Ascending aorta (tissue), 2 donors: Measurements from ENCODE around the gene ZNF135. TPM values are rescaled to one million over a fixed set of nuclear protein-coding genes. Genes with fewer than 3 reads are reported as not detected.

Source experiments
- DNase-seq, 2 donors: peaks; one replicate each; pipeline ENCODE4 v3.0.0-alpha.2; 2019; ENCODE audit warnings: low spot score in 2 of 2
- H3K27ac ChIP-seq, 2 donors: fragments of 200-600 bp; sonication (generic); one replicate each; pipeline ENCODE4 v1.5.1; 2016 to 2017; ENCODE audit warnings: mild to moderate bottlenecking in 1 of 2
- H3K27me3 ChIP-seq: fragments of 200-600 bp; sonication (generic); one replicate; pipeline ENCODE4 v1.5.1; 2017
- H3K36me3 ChIP-seq, 2 donors: fragments of 200-600 bp; sonication (generic); one replicate each; pipeline ENCODE4 v1.5.1; 2016
- H3K4me1 ChIP-seq, 2 donors: fragments of 200-600 bp; sonication (generic); one replicate each; pipeline ENCODE4 v1.5.1; 2016 to 2017; ENCODE audit warnings: mild to moderate bottlenecking in 1 of 2
- H3K4me3 ChIP-seq, 2 donors: fragments of 200-600 bp; sonication (generic); one replicate each; pipeline ENCODE4 v1.5.1; 2016 to 2017; ENCODE audit warnings: mild to moderate bottlenecking in 1 of 2
- H3K9me3 ChIP-seq, 2 donors: fragments of 200-600 bp; sonication (generic); one replicate each; pipeline ENCODE4 v1.5.1; 2016
- CTCF ChIP-seq, 3 experiments: fragments of 200-600 bp in 2 of 3; fragments of 450-650 bp in 1 of 3; sonication (generic) in 2 of 3; IDR thresholded peaks; one replicate each; pipeline ENCODE4 v1.5.1; 2016 to 2019; ENCODE audit warnings: antibody characterized with exemption in 3 of 3, mild to moderate bottlenecking in 1 of 3, moderate library complexity in 1 of 3
- intact Hi-C: fragments of 100-400 bp; cut with DNase I; formaldehyde crosslinking; loops from one replicate; pipeline ENCODE4 v1.15.1; 2023
- total RNA-seq: library from RNA; depleted of rRNA; stranded (reverse); fragments of >200 nt; gene quantifications from one replicate; pipeline ENCODE4 v1.1.0, GENCODE V29; 2016

Gene ZNF135
- total RNA-seq, 1 donor from 2014 or later = 3.7 TPM

GRCh38 chr19:58034477-58034793, 24.6 kb upstream of the ZNF135 start:
- H3K4me3 ChIP-seq = peak overlapping the region; percentile 50 to 53
- no peak for TF ChIP-seq CTCF (IDR thresholded peaks at IDR 0.05)
- no peak for DNase-seq
- no peaks in the 10 kb centered on the region for H3K4me1 ChIP-seq
- intact Hi-C loops = no loop called here
- peaks cover 0 to 39% of the 10 kb centered on the region in 2 donors for H3K9me3 ChIP-seq
- peaks cover 5% of the 10 kb centered on the region for H3K27me3 ChIP-seq
- no peaks in the 10 kb centered on the region for H3K36me3 ChIP-seq
- H3K27ac ChIP-seq = no peak overlapping the region

- intact Hi-C loops = no loop called here
- DNase-seq = no peak
- Histone ChIP-seq H3K27me3 (peaks cover 5% of the 10 kb centered on the region), H3K27ac (no peak overlapping the region), H3K4me3 (no peak overlapping the region), H3K4me1 (no peaks in the 10 kb centered on the region), H3K9me3 (peaks cover 13 to 47% of the 10 kb centered on the region in 2 donors), H3K36me3 (no peaks in the 10 kb centered on the region)
- no peak for TF ChIP-seq CTCF (IDR thresholded peaks at IDR 0.05)
These were observed 23.2 kb upstream of the ZNF135 start for GRCh38 chr19:58035863-58036262.

- no peak overlapping the region for H3K27ac ChIP-seq
- intact Hi-C loops = no loop called here
- H3K4me3 ChIP-seq = no peak overlapping the region
These were observed 21.0 kb upstream of the ZNF135 start for GRCh38 chr19:58037927-58038687.

GRCh38 chr19:58038688-58039204, 20.3 kb upstream of the ZNF135 start:
- Histone ChIP-seq H3K27ac (no peak overlapping the region), H3K27me3 (peaks cover 5% of the 10 kb centered on the region), H3K36me3 (no peaks in the 10 kb centered on the region), H3K4me1 (no peaks in the 10 kb centered on the region), H3K4me3 (no peak overlapping the region), H3K9me3 (peaks cover 22 to 56% of the 10 kb centered on the region in 2 donors)
- intact Hi-C loops = no loop called here
- TF ChIP-seq CTCF (IDR thresholded peaks at IDR 0.05) = no peak
- DNase-seq = no peak

More at GRCh38 chr19:58037927-58038687, 21.0 kb upstream of the ZNF135 start:
- no peaks in the 10 kb centered on the region for H3K36me3 ChIP-seq
- DNase-seq = no peak
- no peak for TF ChIP-seq CTCF (IDR thresholded peaks at IDR 0.05)
- peaks cover 5% of the 10 kb centered on the region for H3K27me3 ChIP-seq
- peaks cover 22 to 54% of the 10 kb centered on the region in 2 donors for H3K9me3 ChIP-seq
- no peaks in the 10 kb centered on the region for H3K4me1 ChIP-seq

GRCh38 chr19:58040751-58041525, 18.1 kb upstream of the ZNF135 start:
- no peak overlapping the region for H3K27ac ChIP-seq
- intact Hi-C loops = no loop called here
- no peaks in the 10 kb centered on the region for H3K36me3 ChIP-seq
- no peaks in the 10 kb centered on the region for H3K4me1 ChIP-seq
- H3K4me3 ChIP-seq = no peak overlapping the region
- peaks cover 5% of the 10 kb centered on the region for H3K27me3 ChIP-seq
- DNase-seq = no peak
- TF ChIP-seq CTCF (IDR thresholded peaks at IDR 0.05) = no peak
- peaks cover 40 to 72% of the 10 kb centered on the region in 2 donors for H3K9me3 ChIP-seq
